Trophoblast cell (in vitro differentiated cells and primary cell): ENCODE results near the gene ECHDC3.

Experiments used
- DNase-seq, 2 donors: peaks; one replicate each; pipeline ENCODE4 v3.0.0-alpha.2; 2016
- H2AFZ ChIP-seq: 2 replicates; pipeline ENCODE4 v1.6.1; 2013; ENCODE audit warnings: low read length, moderate library complexity, mild to moderate bottlenecking; ENCODE audit not compliant: insufficient read depth, poor library complexity
- H2AK5ac ChIP-seq: 2 replicates; pipeline ENCODE4 v1.6.1; 2013; ENCODE audit warnings: mild to moderate bottlenecking, low read length
- H2BK120ac ChIP-seq: 2 replicates; pipeline ENCODE4 v1.6.1; 2013; ENCODE audit warnings: low read length, mild to moderate bottlenecking, moderate library complexity; ENCODE audit not compliant: insufficient read depth, poor library complexity
- H2BK12ac ChIP-seq: 2 replicates; pipeline ENCODE4 v1.6.1; 2013; ENCODE audit warnings: mild to moderate bottlenecking, low read length, moderate library complexity
- H2BK5ac ChIP-seq: 2 replicates; pipeline ENCODE4 v1.6.1; 2013; ENCODE audit warnings: low read length, low read depth, moderate library complexity, mild to moderate bottlenecking; ENCODE audit not compliant: poor library complexity
- H3K14ac ChIP-seq: 2 replicates; pipeline ENCODE4 v1.6.1; 2013; ENCODE audit warnings: mild to moderate bottlenecking, low read length
- H3K18ac ChIP-seq: 2 replicates; pipeline ENCODE4 v1.6.1; 2013; ENCODE audit warnings: mild to moderate bottlenecking, low read length
- H3K23ac ChIP-seq: 2 replicates; pipeline ENCODE4 v1.6.1; 2013; ENCODE audit warnings: low read length
- H3K27ac ChIP-seq: 2 replicates; pipeline ENCODE4 v1.5.1; 2013; ENCODE audit warnings: low read depth, mild to moderate bottlenecking, inconsistent platforms, low read length, moderate library complexity
- H3K27me3 ChIP-seq: 2 replicates; pipeline ENCODE4 v1.6.1; 2013; ENCODE audit warnings: inconsistent platforms, mild to moderate bottlenecking, low read length, moderate library complexity; ENCODE audit not compliant: insufficient read depth
- H3K36me3 ChIP-seq, 2 experiments: 1 replicate in 1 of 2; 2 replicates in 1 of 2; pipeline ENCODE4 v1.6.1; 2013; ENCODE audit warnings: low read length in 2 of 2, mild to moderate bottlenecking in 2 of 2, moderate library complexity in 1 of 2; ENCODE audit not compliant: insufficient read depth in 2 of 2, control insufficient read depth in 1 of 2
- H3K4ac ChIP-seq: 2 replicates; pipeline ENCODE4 v1.6.1; 2013; ENCODE audit warnings: low read depth, mild to moderate bottlenecking, low read length, moderate library complexity
- H3K4me1 ChIP-seq, 2 experiments: 1 replicate in 1 of 2; 2 replicates in 1 of 2; pipeline ENCODE4 v1.6.1; 2013; ENCODE audit warnings: low read length in 2 of 2, mild to moderate bottlenecking in 2 of 2, moderate library complexity in 1 of 2; ENCODE audit not compliant: insufficient read depth in 2 of 2, control insufficient read depth in 1 of 2
- H3K4me2 ChIP-seq: 2 replicates; pipeline ENCODE4 v1.6.1; 2013; ENCODE audit warnings: inconsistent platforms, mild to moderate bottlenecking, low read length, moderate library complexity
- H3K4me3 ChIP-seq: 2 replicates; pipeline ENCODE4 v1.5.1; 2013; ENCODE audit warnings: mild to moderate bottlenecking, low read depth, low read length, inconsistent platforms
- H3K79me1 ChIP-seq: one replicate; pipeline ENCODE4 v1.6.1; 2013; ENCODE audit warnings: low read length
- H3K79me2 ChIP-seq: 2 replicates; pipeline ENCODE4 v1.6.1; 2013; ENCODE audit warnings: low read length, mild to moderate bottlenecking; ENCODE audit not compliant: control insufficient read depth, insufficient read depth, poor library complexity
- H3K9ac ChIP-seq: 2 replicates; pipeline ENCODE4 v1.6.1; 2013; ENCODE audit warnings: mild to moderate bottlenecking, low read length
- H3K9me3 ChIP-seq: 2 replicates; pipeline ENCODE4 v1.6.1; 2013; ENCODE audit warnings: low read depth, mild to moderate bottlenecking, control low read depth, inconsistent platforms, low read length; ENCODE audit not compliant: insufficient read depth
- H4K12ac ChIP-seq: 2 replicates; pipeline ENCODE4 v1.6.1; 2013; ENCODE audit warnings: low read depth, mild to moderate bottlenecking, low read length, moderate library complexity
- H4K8ac ChIP-seq: 2 replicates; pipeline ENCODE4 v1.6.1; 2013; ENCODE audit warnings: low read depth, mild to moderate bottlenecking, low read length, moderate library complexity
- H4K91ac ChIP-seq: one replicate; pipeline ENCODE4 v1.6.1; 2013; ENCODE audit warnings: low read depth, mild to moderate bottlenecking, low read length, moderate library complexity
- WGBS: extraction: QIAGEN DNeasy Blood & Tissue Kit; methylation state at CpG from one replicate; pipeline ENCODE4 v1.1.7; 2013; ENCODE audit warnings: missing lambda C conversion rate; ENCODE audit not compliant: insufficient read length, insufficient coverage; ENCODE audit errors: extremely low coverage; 5-methylcytosine and 5-hydroxymethylcytosine counted together

ECHDC3 gene

DNA sequence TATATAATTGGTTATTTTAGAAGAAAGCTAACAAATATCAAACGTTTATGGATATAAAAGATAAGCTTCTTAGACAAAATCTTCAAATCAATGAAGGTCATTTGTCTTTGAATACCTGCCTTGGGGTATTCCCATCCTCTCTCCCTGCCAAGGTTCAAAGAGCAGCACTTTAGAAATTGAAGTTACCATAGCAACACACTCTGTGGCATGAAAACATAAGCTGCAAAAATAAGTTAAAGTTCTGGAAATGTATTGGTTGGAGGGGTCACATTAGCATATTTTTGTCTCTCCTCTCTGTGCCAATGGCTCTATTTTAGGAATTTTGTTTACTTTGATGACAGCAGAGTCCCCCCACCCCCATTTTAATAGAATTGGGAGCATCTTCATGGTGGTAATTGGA, 12.0 kb downstream of the ECHDC3 start:
- Histone ChIP-seq H3K9me3 (peaks cover 3% of the 10 kb centered on the region), H3K79me2 (no peaks in the 10 kb centered on the region), H3K9ac (no peak overlapping the region), H2AK5ac (no peak overlapping the region), H4K12ac (no peak overlapping the region), H3K18ac (no peak overlapping the region), H2BK120ac (no peak overlapping the region), H2BK12ac (no peak overlapping the region), H4K91ac (no peak overlapping the region), H3K36me3 (no peaks in the 10 kb centered on the region), H3K23ac (no peak overlapping the region), H2BK5ac (no peak overlapping the region), H4K8ac (no peak overlapping the region), H3K4me1 (peaks cover 0 to 2% of the 10 kb centered on the region in 2 experiments), H3K4me2 (no peak overlapping the region), H3K27me3 (no peaks in the 10 kb centered on the region), H3K79me1 (no peaks in the 10 kb centered on the region), H3K4me3 (no peak overlapping the region), H2AFZ (no peak overlapping the region), H3K27ac (no peak overlapping the region), H3K4ac (no peak overlapping the region), H3K14ac (no peak overlapping the region)
- DNase-seq, result no peak
- no CpG with 5 or more reads among the region's 1 CpG for WGBS

- Histone ChIP-seq H3K9me3 (peaks cover 3% of the 10 kb centered on the region), H3K4me1 (peaks cover 0 to 2% of the 10 kb centered on the region in 2 experiments), H3K27ac (no peak overlapping the region), H3K79me2 (no peaks in the 10 kb centered on the region), H3K9ac (no peak overlapping the region), H3K27me3 (no peaks in the 10 kb centered on the region), H3K14ac (no peak overlapping the region), H2BK12ac (no peak overlapping the region), H2AK5ac (no peak overlapping the region), H4K12ac (no peak overlapping the region), H2BK5ac (no peak overlapping the region), H3K23ac (no peak overlapping the region), H4K8ac (no peak overlapping the region), H3K79me1 (no peaks in the 10 kb centered on the region), H3K36me3 (no peaks in the 10 kb centered on the region), H3K18ac (no peak overlapping the region), H3K4ac (no peak overlapping the region), H4K91ac (no peak overlapping the region), H2BK120ac (no peak overlapping the region), H3K4me2 (no peak overlapping the region), H3K4me3 (no peak overlapping the region), H2AFZ (no peak overlapping the region)
- no CpG with 5 or more reads among the region's 4 CpGs for WGBS
- no peak for DNase-seq
These were observed 12.4 kb downstream of the ECHDC3 start for GRCh38 chr10:11754620-11755019.

- no peak overlapping the region for H4K91ac ChIP-seq
- H3K4ac ChIP-seq, result no peak overlapping the region
- no peak overlapping the region for H3K4me2 ChIP-seq
- peaks cover 3% of the 10 kb centered on the region for H3K9me3 ChIP-seq
- no peak overlapping the region for H2BK12ac ChIP-seq
- H3K14ac ChIP-seq, result no peak overlapping the region
- no peak overlapping the region for H3K9ac ChIP-seq
- H4K12ac ChIP-seq, result peak overlapping the region; percentile 39
- H3K4me3 ChIP-seq, result no peak overlapping the region
- no peak overlapping the region for H2AK5ac ChIP-seq
- H3K18ac ChIP-seq, result no peak overlapping the region
- no peak overlapping the region for H3K27ac ChIP-seq
- WGBS, result no CpG with 5 or more reads among the region's 21 CpGs
- no peak overlapping the region for H2AFZ ChIP-seq
- no peaks in the 10 kb centered on the region for H3K27me3 ChIP-seq
- DNase-seq, result no peak
- no peaks in the 10 kb centered on the region for H3K79me1 ChIP-seq
- no peak overlapping the region for H3K23ac ChIP-seq
- no peaks in the 10 kb centered on the region for H3K36me3 ChIP-seq
- H2BK5ac ChIP-seq, result no peak overlapping the region
- H2BK120ac ChIP-seq, result no peak overlapping the region
- H3K4me1 ChIP-seq, result peaks cover 0 to 2% of the 10 kb centered on the region in 2 experiments
- no peak overlapping the region for H4K8ac ChIP-seq
- no peaks in the 10 kb centered on the region for H3K79me2 ChIP-seq
These were observed 13.5 kb downstream of the ECHDC3 start for GRCh38 chr10:11755512-11756263.

DNA sequence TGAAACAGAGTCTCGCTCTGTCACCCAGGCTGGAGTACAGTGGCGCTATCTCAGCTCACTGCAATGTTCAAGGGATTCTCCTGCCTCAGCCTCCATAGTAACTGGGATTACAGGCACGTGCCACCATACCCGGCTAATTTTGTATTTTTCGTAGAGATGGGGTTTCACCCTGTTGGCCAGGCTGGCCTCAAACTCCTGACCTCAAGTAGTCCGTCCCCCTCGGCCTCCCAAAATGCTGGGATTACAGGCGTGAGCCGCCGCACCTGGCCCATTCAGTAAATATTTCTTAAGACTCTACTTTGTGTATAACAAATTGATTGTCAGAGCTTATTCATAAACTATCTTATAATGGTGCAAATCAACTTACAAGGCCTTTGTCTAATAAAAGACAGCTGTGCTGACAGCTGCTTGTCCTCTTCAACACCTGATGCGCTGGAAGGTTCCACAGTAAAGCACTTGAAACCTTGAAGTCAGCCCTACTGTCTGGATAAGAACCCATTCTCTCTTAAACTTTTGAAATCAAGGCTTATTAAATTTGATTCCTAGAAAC, 14.7 kb downstream of the ECHDC3 start:
- Histone ChIP-seq H3K4ac (no peak overlapping the region), H3K79me1 (no peaks in the 10 kb centered on the region), H3K79me2 (no peaks in the 10 kb centered on the region), H3K27me3 (no peaks in the 10 kb centered on the region), H3K4me2 (no peak overlapping the region), H4K12ac (no peak overlapping the region), H2BK5ac (no peak overlapping the region), H3K4me3 (no peak overlapping the region), H3K14ac (no peak overlapping the region), H3K9ac (no peak overlapping the region), H3K4me1 (peaks cover 0 to 2% of the 10 kb centered on the region in 2 experiments), H3K9me3 (peaks cover 3% of the 10 kb centered on the region), H3K36me3 (no peaks in the 10 kb centered on the region), H4K91ac (no peak overlapping the region), H2BK120ac (no peak overlapping the region), H3K23ac (no peak overlapping the region), H2BK12ac (no peak overlapping the region), H2AFZ (no peak overlapping the region), H2AK5ac (no peak overlapping the region), H3K18ac (no peak overlapping the region), H3K27ac (no peak overlapping the region), H4K8ac (no peak overlapping the region)
- no peak for DNase-seq
- no CpG with 5 or more reads among the region's 11 CpGs for WGBS
